Femur (tissue), 1 donor: ENCODE results near the gene CNTNAP5.

Source experiments
- DNase-seq: peaks from one replicate; pipeline ENCODE4 v3.0.0-alpha.2; 2017

Gene CNTNAP5

DNA sequence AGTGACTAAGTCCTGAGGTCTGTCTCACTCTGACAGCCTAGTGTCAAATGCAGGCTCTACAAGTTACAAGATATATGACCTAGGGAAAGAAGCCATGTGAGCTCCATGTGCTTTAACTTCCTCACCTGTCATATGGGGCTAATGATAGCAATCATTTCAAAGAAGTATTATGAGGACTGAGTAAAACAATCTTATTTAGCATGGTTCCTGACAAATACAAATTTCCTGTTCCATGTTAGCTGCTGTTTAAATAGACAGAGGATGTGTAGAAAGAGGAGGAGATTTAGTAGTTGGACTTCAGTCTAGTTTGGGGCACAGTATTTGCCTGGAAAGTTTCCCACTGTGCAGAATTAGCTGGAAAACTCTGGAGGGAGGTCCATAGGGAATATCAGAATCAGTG is 545.8 kb downstream of the CNTNAP5 start:
- no peak for DNase-seq

DNA sequence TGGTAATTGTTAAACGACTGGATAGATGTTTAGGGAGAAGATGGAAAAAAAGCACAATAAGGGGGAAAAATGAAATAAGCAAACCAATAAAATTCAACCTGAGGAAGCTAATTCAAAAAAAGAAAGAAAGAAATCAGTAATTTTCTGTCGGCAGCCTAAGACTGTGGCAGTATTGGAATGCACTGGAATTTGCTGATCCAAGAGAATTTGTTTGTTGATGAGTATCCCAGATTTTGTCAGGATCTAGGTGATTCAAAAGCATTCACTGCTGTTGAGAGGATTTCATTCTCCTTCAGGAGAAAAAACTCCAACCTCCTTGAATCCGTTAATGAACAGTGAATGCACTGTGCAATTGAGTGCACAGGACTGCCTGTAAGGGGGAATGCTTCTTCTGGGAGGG is 546.7 kb downstream of the CNTNAP5 start:
- DNase-seq = no peak

DNA sequence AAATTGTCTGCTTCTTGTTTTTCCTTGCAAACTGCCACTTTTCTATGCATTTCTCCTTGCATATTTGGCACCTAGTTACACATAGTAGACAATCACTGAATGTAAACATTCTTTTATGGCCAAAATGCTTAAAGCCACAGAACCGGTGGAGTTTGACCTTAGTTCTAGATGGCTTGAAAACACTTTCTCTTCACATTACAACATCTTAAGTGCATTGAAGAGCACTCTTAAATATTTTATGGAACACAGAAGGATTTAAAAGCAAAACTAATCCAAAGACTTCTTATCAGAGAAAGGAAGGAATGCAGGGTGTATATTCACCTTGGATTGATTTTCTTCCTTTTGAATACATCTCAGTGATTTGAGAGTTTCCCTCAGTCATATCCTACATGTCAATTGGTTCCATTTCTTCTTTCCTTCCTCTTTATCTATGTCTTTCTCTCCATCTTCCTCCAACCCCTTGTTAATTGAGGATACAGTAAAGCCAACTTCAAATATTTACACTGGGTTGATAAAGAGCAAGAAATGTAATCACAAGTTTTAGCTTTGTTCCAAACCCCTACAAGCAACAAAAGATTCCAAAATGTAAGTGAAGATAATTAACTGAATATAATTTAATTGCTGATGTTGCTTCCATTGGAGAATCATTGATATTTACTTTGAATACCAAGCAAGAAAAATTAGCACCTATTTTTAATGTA is 548.0 kb downstream of the CNTNAP5 start:
- no peak for DNase-seq

DNA sequence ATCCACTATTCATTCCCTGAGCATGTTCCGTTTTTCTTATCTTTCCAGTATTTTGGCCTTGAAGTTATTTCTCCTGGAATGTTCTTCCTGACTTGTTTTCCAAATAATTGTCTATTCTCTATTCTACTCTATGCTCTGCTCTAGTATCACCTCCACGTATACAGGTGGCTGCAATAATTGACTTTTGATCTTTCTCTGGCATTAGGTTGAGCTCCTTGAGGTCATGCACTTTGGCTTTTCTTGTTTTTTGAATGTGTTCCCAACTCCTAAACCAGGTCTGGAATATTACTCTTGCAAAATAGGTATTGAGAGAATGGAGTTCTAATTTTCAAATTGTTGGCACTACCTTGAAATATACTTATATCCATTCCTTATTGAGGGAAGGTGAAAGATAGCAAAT is 550.4 kb downstream of the CNTNAP5 start:
- no peak for DNase-seq

DNA sequence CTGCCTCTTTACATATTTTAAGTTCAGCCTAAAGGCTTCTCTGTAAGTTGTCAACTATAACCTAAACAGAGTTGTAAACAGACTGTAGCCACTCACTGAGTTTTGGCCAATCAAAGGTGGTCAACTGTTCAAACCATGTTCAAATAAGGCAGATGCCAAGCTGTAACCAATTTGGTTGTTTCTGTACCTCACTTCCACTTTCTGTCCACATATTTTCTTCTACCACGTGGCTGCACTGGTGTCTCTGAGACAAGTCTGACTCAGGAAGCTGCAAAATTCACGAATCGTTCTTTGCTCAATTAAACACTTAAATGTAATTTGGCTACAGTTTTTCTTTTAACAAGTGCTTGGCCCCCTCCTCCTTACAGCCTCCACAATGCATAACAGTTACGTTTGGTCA is 555.2 kb downstream of the CNTNAP5 start:
- DNase-seq = no peak

DNA sequence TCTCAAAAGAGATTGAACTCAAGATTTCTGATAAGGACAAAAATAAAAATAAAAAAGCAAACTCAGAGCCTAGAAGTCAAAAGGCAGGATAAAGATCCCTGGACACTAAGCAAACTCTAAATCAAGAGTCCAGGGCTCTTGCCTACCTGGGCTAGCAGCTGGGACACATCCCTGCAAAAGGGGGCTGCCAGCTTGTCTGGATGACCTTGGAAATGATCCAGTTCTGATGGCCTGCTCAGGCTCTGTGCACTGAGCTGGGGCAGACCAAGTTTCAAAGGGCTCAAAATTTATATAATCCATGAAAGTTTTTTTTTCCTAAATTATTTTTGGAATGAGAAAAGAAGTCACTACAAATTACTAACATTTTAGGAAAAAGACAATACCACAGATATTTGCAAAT is 557.3 kb downstream of the CNTNAP5 start:
- no peak for DNase-seq

DNA sequence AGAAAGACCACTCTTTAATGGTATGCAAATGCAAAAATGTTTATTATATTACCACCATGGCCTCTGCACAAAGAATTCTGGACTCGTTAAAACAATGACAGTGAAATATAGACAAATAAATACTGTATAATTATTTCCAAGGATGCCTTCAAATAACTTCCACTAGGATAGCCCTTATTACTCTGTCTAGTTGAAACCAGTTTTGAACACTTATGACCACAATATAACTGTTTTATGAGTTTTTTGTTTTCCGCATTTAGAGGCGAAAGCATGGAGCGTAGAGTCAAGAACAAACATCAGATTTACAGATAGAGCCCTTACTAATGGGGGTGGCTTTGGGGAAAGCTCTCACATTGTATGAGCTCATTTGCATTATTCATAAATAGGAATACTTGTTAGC is 559.5 kb downstream of the CNTNAP5 start:
- DNase-seq = no peak

DNA sequence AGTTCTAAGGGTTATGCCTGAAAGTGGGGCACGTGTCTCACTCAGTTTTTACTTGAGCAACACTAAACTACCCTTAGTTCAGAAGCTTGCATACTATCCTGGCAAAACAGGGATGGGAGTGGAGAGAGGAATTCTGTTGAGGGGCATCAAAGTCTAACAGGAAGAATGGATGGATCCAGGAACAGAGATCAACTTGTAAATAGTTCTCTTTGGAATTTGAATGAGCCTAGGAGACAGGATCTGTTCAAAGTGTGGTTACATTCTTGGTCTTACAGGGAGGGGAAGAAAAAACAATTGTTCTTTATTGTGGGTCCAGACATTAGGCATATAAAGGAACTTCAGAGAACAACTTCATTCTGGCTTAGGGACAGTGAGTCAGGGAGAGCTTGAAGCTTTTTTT is 560.2 kb downstream of the CNTNAP5 start:
- DNase-seq = no peak

DNA sequence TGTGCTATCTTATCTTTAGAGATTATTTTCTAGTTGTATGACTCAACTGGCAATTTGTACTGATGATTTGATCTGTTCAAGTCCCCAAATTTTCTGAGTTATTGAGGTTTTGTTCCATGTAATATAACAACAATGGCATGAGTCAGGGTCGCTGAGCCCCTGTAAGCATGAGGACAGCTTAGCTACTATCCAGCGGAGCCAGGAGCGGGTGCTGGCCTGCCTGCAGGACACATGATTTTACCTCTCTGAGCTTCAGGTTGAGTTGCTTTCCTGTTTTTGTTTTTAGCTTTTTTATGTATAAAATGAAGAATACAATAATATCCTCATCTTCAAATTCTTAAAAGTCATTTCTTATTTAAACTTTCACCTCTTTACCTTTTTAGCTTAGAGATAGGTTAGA is 561.1 kb downstream of the CNTNAP5 start:
- DNase-seq = no peak

DNA sequence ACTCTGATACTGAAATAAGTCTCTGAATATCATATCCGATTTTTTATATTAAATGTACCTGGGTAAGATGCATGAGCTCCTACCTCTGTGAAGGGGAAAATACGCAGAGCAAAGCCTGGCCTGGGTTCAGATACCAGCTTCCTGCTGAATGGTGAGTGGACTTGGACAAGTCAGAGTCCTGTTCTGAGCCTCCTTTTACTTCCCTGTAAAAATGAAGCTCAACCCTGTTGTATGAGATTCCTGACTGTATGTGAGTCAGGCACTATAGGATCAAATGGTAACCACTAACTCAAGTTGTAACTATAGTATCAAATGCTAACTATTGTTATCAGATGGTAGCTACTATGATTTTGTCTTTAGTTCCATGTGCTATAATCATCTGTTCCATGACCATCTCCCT is 561.7 kb downstream of the CNTNAP5 start:
- DNase-seq = no peak

DNA sequence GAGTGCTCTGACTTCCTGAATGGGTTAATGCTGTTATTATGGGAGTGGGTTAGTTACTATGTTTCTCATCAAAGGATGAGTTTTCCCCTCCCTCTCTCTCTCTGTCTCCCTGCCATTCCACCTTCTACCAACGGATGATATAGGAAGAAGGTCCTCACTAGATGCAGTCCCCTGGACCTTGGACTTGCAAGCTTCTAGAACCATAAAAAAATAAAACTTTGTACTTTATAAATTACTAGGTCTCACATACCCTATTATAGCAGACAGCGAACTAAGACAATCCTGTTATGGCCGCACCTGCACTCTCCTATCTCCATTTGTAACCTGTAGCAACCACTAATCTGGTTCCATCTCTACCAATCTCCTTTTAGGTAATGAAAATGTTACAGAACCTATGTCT is 564.9 kb downstream of the CNTNAP5 start:
- no peak for DNase-seq

DNA sequence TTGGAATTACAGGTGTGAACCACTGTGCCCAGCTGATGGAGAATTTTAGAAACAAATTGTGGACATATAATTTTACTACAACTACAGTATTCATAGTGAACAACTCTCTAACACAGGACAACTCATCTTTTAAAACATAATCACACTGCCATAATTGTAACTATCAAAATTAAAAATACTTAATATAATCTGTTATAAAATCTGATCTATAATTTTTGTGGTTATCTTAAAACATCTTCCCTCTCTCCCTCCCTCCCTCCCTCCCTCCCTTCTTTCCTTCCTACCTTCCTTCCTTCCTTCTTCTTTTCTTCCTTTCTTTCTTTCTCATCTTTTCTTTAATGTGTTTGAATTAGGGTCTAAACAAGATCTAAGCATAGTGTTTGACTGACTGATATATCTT is 577.7 kb downstream of the CNTNAP5 start:
- DNase-seq = no peak

DNA sequence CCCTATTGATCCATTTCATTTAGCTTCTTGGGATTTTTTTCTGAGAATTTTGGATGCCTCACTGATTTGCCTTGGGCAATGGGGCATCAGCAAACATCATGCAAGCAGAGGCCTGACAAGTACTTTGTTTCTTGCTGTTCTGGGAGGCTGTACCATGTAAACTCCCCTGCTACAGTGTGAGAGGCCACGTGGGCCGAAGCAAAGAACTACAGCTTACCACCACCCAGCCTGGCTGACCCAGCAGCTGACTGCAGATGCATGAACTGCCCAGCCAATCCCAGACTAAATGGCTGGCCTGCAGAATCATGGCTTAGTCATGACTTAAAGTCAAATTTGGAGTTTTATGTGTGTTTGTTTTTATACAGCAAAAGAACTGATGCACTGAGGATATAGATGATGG is 579.9 kb downstream of the CNTNAP5 start:
- DNase-seq = no peak

DNA sequence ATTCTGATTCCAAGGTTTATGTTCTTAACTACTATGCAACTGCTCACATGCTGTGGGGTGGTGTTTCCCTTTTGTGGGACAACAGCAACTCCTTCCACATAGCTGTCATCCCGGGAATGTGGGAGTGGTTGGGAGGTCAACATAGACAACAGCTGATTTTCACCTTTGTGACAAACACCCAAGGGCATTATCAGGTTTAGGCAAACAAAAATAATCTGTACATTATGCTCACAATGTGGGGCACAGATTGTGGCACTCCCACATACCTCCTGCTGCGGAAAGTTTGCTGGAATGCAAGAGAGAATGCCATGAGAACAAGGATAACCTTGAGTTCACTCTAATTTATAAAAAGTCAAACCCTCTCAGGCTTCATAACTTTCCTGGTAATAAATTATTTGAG is 582.6 kb downstream of the CNTNAP5 start:
- no peak for DNase-seq

DNA sequence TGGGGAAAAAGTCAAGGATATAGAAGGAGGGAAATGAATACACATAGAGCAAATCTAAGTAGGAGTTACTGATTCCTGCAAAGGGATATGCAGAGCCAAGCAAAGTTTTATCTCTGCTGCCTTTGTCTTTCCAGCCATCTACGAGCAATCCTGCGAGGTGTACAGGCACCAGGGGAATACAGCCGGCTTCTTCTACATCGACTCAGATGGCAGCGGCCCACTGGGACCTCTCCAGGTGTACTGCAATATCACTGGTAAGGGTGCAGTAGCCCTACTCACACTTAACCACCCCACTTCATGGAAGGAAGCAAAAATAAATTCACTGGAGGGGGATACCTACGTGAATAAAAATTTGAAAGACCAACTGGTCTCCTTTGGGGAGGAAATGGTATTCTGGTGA is 584.6 kb downstream of the CNTNAP5 start:
- no peak for DNase-seq

DNA sequence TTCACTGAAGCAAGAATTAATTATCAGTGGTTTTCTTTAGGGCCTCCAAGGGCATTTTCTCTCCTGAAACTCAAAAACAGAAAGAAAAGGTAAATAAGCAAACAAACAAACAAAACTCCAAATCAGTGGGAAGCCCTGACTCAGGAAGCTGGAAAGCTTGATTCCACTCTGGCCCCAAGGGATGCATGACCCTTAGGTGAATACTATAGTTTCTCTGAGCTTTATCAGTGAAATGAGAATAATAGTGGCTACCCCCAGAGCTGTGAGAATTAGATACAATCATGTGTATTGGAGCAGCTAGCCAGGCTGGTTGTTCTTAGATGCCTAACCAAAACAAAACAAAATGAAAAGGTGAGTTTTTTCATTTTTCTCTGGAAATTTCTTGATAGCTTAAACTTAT is 585.1 kb downstream of the CNTNAP5 start:
- DNase-seq = no peak

DNA sequence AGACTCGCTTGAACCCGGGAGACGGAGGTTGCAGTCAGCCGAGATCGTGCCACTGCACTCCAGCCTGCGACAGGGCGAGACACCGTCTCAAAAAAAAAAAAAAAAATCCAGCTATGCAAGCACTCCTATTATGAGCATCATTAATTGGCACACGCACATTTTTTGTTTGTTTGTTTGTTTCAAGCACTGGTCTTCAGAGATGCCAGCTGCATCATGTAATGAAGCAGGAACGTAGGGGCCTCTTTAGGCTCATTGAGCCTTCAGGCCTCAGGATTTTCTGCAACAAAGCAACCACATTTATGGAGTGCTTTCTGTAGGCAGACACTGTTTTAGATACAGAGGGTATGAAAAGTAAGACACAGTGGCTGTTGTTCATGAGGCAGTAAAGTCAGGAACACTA is 585.8 kb downstream of the CNTNAP5 start:
- no peak for DNase-seq

DNA sequence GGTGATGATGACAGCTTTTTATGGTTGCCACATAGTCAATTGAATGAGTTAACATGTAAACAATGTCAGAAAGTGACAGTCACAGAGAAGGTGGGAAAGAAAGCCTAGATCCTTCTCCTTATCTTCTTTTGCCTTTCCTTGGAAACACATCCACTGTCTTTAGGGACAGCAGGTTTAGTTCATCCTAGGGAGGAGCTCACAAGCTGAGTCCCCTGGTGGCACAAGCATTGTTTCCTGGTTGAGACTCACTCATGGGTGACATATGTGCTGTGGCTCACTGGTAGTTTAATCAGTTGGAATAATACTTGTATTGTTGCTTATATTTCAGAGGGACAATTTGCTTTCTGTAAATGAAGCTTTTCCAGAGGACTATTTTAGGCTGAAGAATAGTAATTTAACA is 598.5 kb downstream of the CNTNAP5 start:
- no peak for DNase-seq

DNA sequence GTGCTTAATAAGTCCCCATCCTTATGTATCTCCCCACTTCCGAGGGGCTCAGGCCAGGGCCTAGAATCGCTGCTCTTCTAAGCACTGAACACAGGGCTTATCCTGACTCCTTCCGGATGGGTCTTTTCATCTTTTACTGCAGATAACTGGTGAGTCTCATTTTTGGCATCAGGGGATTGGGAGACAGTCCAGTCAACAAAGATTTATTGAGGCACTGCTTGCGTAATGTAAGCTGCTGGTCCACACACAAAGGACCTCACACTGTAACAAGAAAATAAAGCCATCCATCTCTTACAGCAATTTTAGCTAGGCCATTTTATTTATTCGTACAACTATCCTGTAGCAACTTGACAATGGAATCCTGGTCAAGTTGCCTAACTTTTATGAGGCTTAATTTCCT is 600.5 kb downstream of the CNTNAP5 start:
- no peak for DNase-seq

DNA sequence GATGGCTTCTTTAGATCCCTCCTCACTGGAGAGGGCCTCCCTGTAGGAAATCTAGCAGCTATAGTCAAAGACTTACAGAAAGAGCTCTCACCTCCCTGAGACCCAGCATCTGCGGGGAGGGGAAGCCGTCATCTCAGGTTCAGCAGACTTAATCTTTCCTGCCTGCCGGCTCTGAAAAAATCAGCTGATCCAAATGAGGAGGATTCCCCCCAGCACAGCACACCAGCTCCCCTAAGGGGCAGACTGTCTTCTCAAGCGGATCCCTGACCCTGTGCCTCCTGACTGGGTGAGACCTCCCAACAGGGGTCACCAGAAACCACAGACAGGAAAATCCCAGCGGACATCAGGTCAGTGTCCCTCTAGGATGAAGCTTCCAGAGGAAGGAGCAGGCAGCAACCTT is 601.9 kb downstream of the CNTNAP5 start:
- no peak for DNase-seq

DNA sequence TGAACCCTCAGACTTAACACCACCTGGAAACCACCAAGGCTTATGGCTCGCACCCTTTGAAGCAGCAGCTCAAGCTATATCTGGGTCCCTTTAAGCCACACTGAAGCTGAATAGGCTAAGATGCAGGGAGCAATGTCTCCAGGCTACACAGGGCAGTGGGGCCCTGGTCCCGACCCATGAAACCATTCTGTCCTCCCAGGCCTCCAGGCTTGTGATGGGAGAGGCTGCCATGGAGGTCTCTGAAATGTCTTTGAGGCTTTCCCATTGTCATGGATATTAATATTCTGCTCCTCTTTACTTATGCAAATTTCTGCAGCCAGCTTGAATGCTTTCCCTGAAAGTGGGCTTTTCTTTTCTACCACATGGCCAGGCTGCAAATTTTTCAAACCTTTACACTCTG is 608.7 kb downstream of the CNTNAP5 start:
- no peak for DNase-seq

DNA sequence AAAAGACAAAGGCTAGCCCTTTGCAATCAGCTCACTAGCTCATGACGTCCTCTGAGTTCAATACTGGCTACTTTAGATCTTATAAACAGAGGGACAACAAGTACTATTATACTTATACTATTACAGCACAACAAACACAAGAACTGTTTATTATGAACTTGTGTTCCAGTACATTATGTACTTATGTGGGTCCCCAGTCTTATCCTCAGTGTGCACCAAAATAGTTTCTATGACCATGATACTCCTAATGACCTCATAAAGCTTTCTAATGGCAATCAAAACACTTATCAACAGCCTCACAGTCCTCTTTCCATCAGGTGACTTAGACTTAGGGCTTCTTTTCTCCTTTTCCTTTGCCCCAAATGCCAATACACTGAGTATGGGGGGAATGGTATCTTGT is 614.4 kb downstream of the CNTNAP5 start:
- DNase-seq = no peak

DNA sequence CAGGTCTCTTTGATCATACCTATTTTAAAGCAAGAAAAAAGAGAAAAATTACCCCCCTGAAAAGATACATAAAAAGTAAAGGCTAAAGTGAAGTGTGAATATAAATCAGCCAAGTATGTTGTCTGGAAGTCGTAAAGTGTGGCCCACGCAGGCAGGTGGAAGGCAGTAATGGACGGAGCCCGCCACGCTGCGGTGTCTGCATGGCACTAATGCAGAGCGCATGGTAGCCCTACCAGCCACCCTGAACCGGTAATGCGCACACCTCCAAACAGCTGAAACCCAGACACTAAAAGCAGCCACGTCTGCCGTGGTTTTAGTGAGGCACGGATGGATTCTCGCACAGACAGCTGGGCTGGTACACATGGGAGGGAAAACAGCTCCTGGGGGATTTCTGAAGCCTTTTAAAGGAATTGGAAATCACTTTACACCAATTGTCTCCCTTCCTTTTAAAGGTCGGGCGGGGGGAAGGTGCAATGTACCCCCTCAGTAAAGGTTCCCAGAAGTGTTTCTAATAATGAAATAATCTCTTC is 615.2 kb downstream of the CNTNAP5 start:
- no peak for DNase-seq

DNA sequence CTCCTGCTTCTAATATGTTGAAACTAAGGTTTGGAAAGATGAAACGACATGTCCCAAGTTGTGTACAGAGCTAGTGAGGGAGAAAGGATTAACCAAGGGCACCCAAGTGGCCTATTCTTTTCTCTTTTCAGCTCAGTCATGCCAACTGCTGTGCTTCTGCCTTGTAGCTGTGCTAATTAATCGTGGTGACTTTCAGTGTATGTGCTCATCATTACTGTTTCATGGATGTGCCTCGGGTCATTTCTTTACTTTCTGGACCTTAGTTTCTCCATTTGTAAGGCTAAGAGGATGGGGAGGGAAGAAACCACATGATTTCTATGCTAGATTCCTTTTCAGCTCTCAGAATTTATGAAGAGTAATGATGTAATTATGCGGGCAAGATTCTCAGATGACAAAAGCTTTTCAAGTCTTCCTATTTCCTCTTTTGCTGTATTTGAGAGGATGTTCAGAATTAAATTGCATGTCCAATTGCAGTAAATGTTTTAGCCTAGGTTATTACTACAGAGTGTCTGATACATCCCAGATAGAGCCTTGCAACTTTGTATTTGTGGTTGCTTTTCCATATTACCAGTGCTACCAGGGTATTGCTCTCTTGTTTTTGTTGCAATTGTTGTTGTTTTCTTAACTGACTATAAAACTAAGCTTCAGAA is 621.2 kb downstream of the CNTNAP5 start:
- no peak for DNase-seq

DNA sequence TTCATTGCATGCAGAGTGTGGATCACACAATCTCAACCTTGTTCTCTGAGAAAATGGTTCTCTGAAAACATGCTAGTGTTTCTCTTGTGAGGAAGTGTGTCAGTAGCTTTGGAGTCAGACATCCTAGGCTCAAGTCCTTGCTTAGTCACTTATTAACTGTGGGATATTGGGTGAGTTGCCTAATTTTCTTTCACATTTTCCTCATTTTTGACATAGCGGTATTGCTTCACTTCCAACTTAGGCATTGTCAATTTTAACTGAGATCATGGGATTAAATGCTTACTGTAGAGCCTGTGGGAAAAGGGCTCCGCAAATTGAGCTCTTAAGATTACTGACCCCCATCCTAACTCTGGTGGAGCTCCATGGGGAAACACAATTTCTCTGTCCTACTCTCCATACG is 622.2 kb downstream of the CNTNAP5 start:
- no peak for DNase-seq
